Globus pallidus (tissue), 1 donor: ENCODE data around the gene KIRREL3.
A peak's percentile ranks its signal among the peaks of the same experiment; 100 is the strongest.

Experiments used
- DNase-seq: peaks from one replicate; pipeline ENCODE4 v3.0.0-alpha.2; 2015; ENCODE audit warnings: low spot score

KIRREL3 gene

DNA sequence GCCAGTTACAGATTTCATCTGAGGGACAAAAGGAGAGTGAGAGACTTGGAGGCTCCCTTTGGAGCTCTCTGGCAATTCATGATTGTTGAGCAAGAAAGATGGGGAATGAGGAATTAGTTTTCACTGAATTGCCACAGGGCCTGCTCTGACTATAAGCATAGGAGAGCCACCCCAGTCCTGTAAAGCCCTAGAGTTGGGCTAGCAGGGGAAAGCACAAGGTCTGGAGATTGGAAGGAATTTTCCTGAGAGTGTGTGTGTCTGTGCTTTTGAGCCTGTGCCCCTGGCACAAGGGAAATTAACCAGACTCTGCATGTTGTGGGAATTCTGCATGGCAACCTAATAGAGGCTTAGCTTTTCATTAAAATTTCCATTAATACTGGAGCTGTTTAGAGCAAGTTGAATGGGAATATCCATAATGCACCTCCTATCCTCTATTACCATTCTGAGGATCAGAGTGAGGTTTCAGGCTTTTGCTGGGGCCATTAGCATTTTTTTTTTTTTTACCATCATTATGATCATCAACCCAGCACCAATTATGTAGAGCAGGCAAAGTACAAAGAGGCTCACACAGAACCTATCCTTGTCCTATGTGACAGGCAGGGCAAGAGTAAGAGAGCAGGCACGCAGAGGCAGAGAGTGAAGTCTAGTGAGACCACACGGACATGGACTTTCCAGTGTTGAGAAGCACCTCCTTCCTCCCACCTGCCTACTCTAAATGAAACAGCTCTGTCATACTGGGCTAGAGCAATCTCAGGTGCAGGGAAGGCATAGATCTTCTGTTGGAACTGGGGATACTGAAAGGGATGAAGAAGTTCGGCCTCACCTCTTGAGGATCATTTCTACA, 336.6 kb downstream of the KIRREL3 start:
- no peak for DNase-seq

DNA sequence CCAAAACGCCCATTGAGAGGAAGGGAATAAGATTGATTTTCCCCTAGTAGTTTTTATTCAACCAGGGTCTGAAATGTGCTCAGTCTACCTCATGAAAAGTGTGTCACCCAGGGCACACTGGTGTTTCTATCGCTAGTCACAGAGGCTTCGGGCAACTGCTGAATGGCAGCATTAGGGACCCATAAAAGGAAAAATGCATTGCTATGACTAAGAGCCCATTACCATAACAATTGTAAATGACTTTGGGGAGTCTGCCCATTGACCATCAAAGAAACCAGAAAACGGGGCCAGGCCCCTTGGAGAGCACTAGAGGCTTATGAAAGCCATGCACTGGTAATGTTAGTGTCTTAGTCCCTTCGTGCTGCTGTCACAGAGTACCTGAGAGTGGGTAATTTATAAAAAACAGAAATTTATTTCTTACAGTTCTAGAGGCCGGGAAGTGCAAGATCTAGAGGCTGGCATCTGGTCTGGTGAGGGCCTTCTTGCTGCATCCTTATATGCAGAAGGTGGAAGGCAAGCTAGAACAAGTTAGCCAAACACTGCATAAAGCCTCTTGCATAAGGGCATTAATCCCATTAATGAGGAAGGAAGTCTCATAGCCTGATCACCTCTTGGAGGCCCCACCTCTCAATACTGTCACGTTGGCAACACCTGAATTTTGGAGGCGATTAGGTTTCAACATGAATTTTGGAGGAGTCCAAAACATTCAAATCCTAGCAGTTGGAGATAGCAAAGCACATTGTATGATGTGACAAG, 338.4 kb downstream of the KIRREL3 start:
- DNase-seq, result no peak

DNA sequence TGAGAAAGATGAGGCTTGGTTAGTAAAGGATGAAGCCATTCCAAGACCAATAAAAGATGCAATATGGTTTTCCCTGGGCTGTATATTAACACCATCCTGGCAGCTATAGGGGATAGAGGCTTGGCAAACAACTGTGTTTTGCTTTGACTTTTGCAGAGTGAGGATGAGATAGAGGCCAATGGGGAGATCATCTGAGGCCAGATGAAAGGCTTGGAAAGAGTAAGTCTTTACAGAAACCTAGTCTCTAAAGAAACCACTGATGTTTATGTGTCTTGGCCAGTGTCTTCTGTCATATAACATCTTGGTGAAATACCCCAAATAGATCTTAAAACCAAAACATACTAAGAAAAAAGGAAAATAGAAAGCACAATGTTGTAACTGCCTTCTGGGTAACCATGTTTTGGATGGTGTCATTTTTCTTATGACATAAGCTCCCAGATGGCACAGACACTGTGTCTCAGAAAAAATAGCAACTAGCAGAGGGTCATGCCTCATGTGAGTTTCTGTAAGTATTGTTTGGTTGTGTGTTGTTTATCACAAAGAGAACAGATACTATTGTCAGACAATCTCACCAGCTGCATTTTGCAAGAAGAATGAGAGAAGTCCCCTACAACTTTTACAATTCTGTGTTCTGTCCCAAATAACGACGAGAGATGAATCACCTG, 339.7 kb downstream of the KIRREL3 start:
- DNase-seq, result peak; percentile 81

DNA sequence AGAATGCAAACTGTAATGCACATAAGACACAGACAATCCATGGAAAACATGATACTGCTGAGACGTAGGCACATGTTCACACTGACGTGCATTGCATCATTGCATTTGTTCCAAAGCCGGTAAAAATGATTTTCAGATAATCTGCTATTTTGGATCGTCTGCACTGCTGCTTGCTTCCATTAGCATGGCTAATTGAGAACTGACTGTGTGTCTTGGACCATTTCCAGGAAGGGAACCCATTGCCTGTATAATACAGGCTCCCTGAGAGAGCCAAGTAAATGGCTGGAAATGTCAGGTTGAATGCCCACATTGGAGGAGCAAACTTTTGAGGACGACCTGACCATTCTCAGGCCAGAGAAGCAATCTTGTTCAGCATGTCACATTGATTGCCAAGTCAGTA, 340.2 kb downstream of the KIRREL3 start:
- DNase-seq, result no peak

DNA sequence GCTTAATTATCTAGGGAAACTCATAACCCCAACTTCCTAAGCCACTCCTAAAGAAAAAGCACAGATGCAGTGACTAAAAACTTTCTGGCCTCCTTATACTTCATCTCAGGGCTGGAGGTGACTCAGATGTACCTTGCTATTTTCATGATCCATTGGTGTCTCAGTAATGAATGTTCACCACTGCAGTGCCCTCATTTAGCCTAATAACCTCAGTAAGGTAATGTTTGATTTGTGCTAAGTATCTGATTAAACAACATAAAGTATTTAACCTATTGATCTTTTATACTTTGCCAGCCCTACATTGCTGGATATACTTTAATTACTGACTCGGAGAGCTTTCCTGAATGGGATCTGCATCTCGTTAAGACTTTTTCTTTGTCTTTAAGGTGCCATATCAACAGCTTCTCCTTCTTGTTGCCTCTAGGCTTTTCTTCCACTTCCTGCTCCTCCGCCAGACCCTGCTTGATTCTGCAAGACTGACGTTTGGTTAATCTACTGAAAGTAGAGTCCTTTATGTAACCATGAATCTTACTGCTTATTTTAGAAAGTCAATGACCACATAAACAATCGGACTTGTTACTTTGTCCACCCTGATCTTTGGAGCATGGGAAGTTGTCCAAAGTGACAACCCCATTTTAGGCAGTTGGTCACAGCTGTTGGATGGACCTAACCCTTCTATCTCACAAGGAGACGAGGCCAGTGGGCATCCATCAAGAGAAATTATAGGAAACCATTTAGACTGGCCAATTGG, 342.1 kb downstream of the KIRREL3 start:
- no peak for DNase-seq

DNA sequence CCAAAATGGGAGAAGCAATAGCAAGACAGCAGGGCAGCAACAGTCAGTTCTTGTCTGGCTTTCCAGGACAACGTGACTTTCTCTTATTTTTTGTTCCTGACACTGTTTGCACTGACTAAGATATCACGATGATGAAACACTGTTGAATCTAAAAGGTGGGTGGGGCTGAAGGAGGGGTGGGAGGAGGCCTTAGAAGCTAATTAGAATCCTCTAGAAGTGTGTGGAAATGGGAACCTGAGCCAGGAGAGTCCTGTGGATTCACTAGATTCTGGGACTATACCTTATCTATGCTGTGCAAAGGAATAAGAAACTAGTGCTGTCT, 344.8 kb downstream of the KIRREL3 start:
- DNase-seq, result no peak

DNA sequence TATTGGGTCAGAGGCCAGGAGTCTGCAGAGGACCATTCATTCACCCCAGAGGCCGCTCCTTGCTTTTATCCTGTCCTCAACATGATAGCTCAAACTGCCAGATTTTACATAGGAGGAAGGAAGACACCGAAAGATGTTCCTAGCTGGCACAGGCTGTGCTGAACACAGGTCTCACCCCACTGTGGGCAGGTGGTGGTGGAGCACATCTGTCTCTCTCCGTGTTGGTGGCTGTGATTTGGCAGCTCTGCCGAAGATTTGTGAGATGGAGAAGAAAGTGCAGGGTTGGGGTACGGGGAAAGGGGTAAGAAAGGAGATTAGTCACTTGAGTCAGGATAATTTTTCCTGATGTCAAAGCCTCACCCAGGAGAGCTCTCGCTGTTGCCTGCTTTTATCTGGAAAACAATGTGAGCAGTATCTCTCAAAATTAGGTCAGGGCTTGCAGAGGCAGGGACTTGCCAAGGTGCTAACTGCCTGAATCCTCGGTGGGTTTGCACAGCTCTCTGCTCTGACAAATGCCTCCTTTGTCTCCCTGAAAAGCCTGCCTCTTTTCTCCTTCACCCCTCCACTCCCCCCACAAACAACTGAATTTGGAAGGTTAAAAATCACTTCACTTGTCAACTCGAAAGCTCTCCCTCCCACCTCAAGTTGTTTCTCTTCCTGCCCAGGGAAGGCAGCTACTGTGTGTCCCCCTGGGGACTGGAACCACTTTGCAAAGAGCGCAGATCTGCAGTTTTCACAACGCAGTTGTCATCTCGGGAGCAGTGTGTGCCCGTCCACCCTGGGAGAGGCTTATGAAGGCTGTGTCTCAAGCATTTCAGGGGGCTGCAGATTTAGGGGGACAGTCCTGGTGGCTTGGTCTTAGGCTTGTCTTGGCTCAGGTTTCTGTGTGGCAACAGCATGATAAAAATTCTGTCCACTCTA, 345.4 kb downstream of the KIRREL3 start:
- DNase-seq, result no peak

DNA sequence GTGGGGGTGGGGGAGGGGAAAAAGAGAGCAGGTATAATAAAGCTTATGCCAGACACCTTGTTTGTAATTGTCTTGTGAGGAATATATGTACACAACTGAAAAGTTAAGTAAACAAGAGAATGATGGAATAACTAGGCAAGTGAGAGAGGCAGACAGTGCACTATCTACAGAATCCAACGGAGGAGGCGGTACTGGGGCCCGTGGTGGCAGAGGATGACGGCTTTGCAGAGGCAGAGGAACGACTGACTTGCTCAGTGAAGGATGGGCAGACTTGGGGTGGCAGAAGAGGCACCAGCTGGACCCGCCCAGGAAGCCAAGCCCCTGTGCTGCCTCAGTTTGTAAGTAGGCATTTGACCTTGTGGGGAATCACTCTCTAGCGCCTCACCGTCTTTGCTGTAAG, 347.5 kb downstream of the KIRREL3 start:
- DNase-seq, result no peak

DNA sequence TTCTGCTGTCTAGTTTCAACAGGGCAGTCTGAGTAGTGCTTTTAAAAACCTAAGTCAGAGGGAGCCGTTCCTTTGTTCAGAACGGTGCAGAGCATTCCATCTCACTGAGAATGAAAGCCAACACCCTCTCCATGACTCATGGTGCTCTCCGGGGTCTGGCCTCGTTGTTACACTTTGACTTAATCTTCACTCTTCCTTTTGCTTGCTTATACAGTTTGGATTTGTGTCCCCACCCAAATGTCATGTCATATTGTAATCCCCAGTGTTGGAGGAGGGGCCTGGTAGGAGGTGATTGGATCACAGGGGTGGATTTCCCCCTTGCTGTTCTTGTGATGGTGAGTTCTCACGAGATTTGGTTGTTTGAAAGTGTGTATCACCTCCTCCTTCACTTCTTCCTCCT, 352.8 kb downstream of the KIRREL3 start:
- no peak for DNase-seq

DNA sequence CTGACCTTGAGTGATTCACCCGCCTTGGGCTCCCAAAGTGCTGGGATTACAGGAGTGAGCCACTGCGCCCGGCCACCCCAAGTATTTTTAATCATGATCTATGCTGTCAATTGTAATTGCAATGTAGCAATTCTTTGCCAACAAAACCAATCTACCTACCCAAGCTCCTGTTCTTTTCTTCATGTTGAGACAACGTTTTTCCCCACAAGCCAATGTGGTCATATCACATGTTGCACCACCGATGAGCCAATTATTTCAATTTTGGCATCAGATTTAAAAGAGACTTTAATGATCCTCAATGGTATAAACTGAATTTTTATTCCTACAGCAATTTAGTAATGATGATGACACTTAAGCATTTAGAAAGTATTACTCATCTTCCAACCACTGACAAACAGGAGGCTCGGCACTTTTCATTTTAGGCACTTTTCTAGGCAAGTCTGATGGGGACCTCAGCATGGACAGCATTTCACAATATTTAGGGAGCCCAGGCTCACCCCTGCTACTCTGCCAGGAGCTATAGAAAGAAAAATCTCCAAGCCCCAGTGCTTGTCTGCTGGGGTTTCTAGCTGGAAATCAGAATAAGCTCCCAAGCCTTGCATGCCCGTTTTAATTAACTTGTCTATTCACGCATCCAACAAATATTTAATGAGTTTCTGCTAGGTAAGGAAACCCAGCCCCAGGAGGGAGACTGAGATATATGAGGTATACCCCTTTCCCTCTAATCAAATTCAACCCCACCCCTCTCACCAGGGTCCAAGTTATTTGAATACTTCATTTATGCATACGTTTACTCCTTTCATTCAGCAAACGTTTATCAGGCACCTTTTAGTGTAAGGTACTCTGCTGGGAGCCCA, 353.6 kb downstream of the KIRREL3 start:
- no peak for DNase-seq

DNA sequence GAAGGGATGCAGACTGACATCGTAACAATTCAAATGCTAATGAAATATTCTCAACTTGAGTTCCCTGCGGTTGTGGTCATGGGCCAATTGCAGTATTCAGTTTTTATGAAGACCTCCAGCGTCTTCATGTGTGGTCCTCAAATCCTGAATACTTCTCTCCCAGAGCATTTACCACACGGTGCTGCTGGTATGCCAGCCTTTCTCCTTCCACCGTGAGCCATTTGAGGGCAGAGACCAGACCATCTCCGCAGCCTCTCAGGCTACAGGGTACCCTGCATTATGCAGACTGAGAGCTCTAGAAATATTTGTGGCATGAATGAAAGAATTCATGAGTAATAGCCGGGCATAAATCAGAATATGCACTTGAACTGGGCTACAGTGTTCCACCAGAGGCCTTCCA, 355.4 kb downstream of the KIRREL3 start:
- DNase-seq, result no peak

DNA sequence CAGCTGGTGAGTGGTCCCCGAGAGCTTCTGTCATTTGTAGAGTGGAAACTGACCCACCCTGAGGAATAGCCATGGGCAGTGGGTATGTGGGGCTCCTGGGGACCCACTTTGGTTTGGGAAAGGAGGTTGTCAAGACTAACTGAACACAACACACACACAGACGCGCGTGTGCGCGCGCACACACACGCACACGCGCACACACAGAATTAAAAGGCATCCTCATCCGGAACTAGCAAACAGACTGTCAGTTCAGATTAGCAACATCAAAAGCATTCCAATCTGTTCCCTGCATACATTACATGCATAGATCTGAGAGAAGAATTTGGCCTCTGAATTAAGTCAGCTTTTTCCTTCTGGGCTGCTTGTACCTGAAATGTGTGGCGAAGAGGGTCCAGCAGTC, 360.4 kb downstream of the KIRREL3 start:
- DNase-seq, result no peak

DNA sequence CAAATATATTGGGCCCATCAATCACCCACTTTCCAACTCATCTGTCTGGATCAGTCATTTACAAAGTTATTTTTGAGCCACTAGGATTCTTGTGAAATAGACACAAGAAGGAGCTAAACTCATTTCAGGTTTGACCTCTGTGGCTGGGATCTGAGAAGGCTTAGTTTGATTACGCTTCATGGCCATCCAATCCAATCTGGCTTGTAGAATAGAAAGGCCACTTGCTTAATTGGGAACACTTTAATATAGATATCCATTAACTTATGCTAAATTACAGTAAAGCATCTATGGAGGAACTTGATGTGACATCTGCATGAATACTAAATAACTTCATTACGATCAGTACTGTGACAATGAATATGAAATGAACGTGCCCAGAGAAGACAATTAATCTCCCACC, 360.9 kb downstream of the KIRREL3 start:
- no peak for DNase-seq

DNA sequence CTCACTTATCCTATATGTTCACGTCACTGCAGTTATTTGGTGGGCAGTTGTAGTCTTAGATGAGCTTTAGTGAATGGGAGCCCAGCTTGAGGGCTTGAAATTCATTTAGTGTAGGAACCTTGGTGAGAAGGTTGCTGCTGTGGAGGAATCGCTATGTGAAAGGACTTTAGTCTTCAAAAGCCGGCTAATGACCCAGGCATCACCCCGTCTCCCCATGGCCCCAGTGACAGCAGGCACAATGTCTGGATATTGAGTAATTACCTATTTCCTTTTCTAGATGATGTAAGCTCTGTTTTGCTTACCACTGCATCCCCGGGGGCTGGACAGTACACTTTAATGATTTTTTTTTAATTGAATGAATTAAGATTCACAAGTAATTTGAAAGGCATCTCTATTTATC, 361.9 kb downstream of the KIRREL3 start:
- DNase-seq, result no peak

DNA sequence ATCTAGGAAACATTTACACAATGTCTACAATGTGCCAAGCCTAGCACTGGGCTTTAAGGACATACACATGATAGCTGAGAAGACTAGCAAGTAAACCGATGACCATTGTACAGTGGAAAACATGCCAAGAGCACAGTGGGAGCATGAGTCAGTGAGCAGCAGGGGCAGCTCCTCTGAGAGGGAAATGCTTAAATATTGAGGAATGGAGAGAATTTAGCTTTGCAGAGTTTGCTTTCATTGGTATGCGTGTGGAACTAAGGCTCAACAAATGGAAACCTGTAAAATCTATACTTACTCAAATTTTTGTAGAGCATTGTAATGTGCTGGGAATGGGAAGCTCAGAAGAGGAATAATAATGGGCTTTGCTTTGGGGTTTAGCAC, 362.8 kb downstream of the KIRREL3 start:
- DNase-seq, result no peak

DNA sequence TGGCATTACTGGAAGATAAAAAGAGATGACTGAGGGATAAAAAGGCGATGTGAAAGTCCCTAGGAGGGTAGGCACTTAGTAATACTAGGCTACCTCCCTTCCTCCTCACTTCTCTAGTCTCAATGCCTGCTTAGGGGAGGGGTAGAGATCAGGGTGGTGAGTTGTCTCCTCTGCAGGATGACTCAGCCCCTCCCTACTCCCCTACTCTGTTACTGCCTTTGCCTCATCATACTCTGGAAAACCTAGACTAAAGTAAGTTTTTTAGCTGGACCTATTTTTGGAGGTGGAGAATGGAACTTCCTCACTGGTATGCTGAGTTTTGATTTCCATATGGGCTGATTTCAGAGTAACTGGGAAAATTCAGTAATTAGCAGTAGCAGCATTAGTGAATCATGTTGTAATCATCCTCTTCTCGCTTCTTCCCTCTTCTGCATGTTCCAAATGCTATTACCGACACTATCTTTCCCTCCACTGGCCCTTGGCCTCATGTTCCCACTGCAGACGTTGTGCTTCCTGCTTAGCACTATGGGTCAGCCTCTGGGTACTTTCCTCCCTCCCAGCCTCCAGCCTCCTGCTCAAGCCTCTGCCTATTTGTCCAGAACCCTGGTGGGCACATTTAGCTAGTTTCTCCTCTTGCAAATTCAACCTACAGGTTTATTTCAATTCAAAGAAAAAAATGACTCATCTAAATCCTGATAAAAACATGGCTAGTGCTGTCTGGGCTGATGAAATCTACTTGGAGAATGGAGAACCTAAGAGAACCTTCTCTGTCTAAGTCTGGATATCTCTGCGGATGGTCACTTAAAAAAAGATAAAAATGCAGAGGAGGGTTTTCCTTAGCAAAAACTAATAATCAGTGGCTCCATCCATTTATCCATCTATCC, 363.4 kb downstream of the KIRREL3 start:
- DNase-seq, result no peak

DNA sequence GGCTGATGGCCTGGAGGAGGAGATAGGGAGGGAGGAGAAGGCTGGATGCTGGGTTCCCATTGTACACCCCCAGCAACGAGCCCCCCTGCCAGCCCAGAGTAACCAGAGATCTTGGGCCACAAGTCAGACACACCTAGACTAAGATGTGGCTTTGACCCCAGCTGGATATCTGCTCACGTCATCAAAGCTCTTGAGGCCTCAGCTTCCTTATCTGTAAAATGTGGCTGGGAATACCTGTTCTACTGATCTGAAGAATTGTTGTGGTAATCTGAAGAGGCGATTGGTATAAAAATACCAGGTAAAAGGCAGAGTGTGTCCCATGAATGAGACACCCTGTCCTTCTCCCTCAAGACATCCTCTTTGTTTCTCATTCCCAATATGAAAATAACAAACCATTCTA, 365.1 kb downstream of the KIRREL3 start:
- no peak for DNase-seq

DNA sequence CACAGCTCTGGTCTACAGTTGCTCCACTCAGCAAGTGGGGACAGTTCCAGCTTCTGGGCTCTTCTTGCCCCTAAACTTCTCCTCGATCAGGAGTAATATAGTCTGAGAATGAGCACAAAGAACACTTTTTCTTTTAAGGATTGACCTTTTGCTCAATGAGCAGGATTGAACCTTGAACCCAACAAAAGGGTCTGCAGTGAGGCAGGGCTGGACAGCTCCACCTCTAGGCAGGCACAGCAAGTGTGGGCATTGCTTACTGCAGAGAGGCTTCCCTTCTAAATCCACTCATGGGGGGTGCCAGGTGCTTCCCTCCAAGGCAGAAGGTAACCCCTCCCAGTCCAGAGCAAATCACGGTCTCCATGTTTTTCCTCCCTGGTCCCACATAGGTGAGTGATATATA, 365.6 kb downstream of the KIRREL3 start:
- no peak for DNase-seq

DNA sequence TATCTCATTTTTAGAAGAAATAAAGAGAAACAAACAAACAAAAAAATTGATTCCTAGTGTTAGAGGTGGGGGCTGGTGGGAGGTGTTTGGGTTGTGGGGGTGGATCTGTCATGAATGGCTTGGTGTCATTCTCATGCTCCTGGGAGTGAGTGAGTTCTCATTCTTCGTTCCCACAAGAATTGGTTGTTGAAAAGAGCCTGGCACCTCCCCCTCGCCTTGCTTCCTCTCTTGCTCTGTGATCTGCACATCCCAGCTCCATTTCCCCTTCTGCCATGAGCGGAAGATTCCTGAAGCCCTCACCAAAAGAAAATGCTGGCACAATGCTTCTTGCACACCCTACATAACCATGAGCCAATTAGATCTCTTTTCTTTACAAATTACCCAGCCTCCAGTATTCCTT, 367.2 kb downstream of the KIRREL3 start:
- DNase-seq, result no peak
